HG02943 (cell line): ENCODE data around the gene DYNLT4.
"Not testable (repeated sequence)": the region's sequence is repeated elsewhere in the genome, so short reads cannot be mapped to it uniquely, and the experiment has no call there.

Experiments used
- ATAC-seq: cut with Tn5 transposase; IDR thresholded peaks from one replicate; pipeline ENCODE4 v1.9.1; 2021; ENCODE audit warnings: mild to moderate bottlenecking, low read depth, moderate library complexity; ENCODE audit not compliant: unreplicated experiment

DYNLT4 gene

DNA sequence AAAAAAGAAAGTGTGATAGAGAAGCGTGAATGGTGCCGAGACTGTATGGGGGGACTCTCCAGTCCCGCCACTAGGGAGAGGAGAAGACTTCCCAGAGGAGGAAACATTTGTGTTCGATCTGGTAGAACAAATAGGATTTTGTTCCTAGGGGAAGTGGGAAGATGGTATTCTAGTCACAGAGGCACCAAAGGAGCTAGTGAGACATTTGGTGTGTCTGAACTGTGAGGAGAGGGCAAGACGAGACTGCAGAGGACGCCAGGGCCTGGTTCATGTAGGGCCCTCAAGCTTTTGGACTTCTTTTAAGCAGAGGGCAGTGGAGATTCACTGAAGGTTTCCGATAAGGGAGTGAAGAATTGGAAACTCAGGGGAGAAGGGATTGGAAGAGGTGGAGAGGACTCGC, 4.1 kb upstream of the DYNLT4 start:
- no peak for ATAC-seq

DNA sequence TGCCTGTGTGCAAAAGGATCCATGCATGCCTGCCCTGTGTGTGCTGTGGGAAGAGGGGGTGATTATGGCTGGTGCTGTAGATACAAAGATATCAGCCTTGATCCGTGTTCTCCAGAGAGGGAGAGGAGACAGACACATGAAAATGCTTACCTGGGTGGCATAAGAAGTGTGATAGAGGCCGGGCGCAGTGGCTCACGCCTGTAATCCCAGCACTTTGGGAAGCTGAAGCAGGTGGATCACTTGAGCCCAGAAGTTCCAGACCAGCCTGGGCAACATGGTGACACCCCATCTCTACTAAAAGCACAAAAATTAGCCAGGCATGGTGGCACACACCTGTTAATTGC, 3.6 kb upstream of the DYNLT4 start:
- ATAC-seq, result not testable (repeated sequence)

DNA sequence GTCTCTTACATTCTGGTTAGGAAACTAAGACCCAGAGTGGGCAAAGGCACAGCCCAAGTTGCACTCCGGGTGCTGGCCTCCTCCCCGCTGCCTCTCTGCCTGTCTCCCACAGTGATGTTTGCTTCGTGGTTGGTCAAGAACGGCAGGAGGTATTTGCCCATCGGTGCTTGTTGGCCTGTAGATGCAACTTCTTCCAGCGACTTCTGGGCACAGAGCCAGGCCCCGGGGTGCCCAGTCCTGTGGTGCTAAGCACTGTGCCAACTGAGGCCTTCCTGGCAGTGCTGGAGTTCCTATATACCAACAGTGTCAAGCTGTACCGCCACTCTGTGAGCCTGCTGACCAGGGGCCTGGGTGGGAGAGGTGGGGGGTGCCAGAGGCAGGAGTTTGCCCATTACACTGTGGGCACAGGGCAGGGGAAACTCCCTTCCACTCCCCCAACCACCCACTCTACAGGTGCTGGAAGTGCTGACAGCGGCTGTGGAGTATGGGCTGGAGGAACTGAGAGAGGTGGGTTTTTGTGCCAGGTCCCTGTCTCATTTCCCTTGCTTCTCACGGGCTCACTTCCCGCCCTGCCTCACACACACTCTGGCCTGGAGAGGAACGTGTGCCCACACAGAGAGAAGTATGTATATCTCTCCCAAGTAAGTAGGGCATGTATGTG, 3.1 kb upstream of the DYNLT4 start:
- no peak for ATAC-seq

DNA sequence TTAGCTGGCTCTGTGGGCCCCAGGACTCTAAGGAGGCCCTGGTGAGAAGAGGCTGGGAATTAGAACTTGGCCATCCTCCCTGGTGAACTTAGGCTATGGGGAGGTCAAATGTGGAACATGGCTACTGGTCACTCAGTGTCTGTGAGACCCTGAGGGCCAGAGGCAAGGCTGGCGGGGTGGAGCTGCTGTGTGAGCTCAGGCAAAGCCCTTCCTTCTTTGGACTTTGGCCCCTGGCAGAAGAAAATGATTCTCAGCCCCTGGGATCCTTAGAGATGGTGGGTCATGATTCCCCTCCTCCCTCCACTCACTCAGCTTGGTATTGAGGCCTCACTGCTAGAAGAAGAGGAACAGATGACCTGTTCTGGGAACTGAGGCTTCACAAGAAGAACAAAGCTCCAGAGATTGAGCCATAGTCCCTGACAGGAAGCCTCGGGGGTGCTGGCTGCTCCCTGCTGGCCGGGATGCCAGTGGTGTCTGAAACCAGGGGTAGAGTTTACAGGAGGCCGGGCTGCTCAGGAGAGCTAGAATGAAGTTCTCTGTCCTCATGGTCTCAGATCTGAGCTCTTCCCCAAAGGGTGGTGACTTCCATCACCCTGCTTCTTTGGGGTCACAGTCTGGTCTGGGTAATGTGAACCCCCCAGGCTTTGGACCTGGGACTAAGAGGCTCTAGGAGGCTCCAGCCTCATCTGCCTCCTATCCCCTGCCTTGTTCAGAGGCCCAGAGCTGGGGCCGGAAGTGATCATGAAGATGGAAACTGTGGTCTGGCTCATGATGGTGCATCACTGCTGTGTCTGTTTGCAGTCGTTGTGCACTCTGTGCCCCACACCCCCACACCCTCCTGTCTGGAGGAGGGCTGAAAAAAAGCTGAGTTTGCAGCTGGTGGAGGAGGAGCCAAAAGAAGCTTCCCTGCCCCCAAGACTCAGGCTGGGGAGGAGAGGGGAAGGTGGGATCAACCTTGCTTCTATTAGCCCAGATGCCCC, 2.1 kb upstream of the DYNLT4 start:
- ATAC-seq, result peak; percentile 46

DNA sequence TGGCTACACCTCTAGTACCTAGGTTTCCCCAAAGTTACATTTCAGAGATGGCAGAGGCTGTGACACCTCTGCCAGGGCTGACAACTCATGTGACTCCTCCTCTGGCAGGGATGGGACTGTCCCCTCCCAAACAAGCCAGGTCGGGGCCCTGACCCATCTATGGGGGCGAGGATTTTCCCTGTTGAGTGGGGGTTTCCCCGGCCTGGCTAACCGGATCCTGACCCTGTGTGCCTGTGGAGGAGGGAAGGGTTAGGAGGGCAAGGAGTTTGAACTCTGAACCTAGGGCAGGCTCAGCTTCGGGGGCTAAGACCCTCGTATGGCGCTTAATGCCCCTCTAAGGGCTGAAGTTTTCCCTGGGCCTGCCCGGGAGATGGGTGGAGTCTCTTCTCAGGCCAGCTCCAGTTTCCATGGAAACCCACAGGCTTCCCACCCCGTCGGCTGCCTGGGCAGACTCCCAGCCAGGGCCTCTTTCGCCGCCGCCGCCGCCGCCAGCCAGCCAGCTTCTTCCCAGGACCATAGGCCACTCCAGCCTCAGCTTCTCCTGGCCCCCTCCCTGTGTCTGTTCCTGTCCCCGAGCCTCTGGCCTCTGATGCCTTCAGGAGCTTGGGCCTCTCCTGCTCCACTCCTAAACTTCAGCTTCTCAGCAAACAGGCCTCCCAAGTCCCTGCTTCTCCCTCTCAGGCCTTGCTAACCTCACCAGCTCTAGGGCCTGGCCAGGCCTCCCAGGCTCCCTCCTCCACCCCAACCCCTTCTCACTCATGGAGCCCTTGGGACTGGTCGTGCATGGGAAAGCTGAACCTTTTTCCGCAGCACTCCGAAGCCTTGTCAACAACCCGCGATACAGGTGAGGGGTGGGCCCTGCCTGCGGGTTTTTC, 1.1 kb upstream of the DYNLT4 start, which contains the start of gene BTBD19:
BTBD19 (plus strand) TSS at position 461 of the 875 bp plus-strand sequence; CDS start at position 759, 298 bp downstream.
- peak; percentile 14 for ATAC-seq

DNA sequence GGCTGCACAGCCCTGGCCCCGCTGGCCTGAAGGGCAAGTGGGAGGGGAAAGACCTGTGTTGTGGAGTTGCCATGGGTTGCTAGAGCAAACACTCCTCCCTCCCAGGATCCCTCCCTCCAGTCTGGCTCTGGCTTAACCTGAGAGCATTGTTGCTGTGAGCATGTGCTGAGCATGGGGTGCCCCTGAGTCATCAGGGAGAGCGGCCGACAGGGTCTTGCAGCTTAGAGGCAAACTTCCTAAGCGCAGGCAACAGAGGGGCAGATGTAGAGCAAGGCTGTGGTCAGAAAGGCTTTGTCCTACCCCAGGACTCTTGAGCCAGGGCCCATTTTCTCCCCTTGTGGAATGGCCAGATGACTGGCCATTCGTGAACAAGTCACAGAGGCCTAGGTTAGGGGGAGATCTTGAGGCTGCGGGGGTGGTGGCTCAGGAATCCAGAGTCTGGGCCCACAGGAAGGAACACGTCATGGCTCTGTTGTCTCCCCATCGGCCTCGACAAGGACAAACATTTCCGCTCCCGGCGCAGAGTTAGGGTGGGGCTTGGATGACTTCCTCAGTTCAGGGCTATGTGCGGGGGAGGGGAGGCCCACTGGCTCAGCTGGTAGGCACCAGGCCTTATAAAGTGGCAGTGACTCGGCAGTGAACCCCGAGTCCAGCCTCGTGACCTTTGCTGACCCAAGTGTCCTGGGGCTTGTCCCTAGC, 362 bp upstream of the DYNLT4 start:
- peak; percentile 36 for ATAC-seq

DNA sequence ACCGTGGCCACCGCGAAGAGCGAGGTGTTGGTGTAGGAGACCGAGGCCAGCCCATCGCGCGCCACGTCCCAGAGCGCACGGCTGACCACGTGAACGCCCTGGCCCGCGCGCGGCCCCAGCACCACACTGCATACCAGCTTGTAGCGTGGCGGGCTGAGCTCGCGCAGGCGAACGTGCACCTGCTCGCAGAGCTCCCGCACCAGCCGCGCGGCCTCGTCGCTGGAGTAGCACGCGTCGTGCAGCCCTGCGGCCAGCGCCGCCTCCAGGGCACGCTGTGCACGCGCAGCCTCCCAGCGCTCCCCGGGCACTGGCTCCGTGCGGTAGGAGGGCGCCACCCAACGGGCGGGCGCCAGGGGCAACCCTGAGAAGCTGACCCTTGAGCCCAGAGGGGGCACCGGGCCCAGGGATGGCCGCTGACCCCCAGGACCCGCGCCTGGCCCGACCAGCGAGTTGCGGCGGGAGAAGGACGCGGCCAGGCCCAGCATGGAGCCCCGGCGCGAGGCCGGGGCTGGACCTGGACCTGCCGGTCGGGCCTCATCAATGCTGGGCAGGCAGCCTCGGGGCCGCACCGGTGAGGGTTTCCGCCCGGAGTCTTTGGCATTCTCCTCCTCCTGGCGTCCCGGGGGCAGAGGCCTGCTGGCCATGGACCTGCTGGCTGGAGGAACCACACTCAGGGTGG, 987 bp downstream of the DYNLT4 start:
- no peak for ATAC-seq

DNA sequence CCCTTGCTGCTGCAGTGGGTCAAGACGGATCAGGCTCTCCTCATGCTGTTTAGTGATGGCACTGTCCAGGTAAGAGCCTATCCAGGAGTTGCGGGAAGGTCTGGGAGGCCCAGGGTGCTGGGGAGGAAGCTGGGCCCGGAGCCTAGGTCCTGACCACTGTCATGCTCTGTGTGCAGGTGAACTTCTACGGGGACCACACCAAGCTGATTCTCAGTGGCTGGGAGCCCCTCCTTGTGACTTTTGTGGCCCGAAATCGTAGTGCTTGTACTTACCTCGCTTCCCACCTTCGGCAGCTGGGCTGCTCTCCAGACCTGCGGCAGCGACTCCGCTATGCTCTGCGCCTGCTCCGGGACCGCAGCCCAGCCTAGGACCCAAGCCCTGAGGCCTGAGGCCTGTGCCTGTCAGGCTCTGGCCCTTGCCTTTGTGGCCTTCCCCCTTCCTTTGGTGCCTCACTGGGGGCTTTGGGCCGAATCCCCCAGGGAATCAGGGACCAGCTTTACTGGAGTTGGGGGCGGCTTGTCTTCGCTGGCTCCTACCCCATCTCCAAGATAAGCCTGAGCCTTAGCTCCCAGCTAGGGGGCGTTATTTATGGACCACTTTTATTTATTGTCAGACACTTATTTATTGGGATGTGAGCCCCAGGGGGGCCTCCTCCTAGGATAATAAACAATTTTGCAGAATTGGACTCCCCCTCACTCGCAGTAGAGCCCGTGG, 1.7 kb downstream of the DYNLT4 start:
- ATAC-seq, result no peak

DNA sequence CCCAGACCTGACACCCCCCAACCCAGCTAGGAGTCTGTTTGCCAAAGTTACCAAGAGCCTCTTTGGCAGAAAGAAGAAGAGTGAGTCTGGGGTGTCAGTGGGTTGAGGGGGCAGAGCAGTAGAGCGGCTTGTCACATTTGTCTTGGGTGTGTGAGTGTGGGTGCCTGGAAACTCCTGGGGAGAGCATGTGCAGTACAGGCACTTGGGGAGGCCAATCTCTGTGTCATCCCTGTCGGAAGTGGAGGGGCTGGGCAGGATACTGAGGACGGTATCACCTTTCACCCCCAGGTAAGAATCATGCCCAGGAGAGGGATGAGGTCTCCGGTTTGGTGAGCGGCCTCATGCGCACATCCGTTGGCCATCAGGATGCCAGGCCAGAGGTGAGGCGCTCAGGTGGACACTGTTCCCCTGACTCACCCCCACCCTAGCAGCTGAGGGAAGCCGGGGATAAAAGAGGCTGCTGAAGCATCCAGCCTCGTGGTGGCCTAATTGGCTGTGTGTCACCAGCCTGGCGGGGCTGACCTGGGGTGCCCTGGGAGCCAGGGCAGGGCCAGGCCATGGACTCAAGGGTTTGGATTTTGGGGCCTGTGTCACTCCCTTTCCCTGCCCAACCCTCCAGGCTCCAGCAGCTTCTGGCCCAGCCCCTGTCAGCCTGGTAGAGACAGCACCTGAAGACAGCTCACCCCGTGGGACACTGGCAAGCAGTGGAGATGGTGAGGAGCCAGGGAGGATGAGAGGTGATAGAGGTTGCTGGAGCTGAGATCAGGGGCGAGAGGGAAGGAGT, 3.6 kb downstream of the DYNLT4 start:
- no peak for ATAC-seq

DNA sequence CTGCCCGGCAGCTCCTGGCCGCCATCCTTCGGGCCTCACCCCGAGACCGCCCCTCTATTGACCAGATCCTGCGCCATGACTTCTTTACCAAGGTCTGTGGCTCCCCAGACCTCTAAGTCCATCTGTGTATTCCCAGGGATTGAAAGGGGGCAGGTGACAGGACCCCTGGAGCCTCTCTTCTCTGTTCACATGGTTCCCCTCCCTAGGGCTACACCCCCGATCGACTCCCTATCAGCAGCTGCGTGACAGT, 4.2 kb downstream of the DYNLT4 start:
- ATAC-seq, result no peak

DNA sequence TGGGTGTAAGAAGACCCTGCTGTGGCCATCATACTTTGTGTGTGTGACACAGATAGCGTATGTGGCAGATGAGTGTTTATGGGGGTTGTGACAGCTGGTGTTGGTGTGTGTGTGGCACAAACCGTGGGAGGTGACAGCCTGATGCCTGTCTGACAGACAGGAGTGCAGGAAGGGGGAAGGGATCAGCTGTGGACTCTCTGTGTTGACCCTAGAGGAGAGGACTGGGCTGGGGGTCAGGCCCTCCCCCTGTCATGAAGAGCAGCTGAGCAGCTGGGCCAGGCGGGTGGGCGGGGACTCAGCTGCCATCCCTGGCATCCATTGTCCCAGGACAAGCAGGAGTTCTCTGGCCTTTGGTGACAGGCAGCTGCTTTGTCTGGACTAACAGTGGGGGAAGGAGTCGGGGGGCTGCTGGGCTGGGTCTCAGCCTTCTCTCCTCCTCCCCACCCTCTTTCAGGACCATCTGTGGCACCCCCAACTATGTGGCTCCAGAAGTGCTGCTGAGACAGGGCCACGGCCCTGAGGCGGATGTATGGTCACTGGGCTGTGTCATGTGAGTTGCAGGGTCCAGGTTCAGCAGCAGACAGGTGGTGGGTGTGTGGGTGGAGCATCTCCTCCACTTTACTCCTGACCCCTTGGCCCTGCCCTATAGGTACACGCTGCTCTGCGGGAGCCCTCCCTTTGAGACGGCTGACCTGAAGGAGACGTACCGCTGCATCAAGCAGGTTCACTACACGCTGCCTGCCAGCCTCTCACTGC, 4.7 kb downstream of the DYNLT4 start:
- no peak for ATAC-seq

DNA sequence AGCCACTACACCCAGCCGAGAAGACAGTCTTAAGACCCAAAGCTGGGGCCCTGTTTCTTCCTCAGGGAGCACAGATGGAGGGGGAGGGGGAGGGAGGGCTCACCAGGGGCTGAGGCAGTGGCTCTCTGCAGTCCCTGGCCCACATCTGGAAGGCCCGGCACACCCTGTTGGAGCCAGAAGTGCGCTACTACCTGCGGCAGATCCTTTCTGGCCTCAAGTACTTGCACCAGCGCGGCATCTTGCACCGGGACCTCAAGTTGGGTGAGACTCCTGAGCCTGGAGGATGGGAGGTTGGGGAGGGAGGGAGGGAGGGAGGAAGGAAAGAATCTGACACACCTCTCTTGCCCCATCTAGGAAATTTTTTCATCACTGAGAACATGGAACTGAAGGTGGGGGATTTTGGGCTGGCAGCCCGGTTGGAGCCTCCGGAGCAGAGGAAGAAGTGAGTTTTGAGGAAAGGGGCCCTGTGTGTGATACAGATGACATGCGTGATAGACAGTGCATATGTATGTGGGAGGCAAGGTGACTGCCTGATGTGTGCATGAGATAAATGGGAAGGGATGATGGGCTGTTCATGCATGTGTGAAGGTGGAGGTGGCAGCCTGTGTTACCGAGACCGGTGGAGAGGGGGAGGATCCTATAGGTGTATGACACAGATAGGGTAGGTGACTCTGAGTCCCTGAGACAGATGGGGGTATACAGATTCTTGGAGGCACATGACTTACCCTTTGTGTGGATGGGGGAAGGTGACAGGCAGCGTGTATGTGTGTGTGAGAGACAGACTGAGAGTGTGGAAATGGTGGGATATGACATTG, 5.5 kb downstream of the DYNLT4 start:
- ATAC-seq, result no peak

DNA sequence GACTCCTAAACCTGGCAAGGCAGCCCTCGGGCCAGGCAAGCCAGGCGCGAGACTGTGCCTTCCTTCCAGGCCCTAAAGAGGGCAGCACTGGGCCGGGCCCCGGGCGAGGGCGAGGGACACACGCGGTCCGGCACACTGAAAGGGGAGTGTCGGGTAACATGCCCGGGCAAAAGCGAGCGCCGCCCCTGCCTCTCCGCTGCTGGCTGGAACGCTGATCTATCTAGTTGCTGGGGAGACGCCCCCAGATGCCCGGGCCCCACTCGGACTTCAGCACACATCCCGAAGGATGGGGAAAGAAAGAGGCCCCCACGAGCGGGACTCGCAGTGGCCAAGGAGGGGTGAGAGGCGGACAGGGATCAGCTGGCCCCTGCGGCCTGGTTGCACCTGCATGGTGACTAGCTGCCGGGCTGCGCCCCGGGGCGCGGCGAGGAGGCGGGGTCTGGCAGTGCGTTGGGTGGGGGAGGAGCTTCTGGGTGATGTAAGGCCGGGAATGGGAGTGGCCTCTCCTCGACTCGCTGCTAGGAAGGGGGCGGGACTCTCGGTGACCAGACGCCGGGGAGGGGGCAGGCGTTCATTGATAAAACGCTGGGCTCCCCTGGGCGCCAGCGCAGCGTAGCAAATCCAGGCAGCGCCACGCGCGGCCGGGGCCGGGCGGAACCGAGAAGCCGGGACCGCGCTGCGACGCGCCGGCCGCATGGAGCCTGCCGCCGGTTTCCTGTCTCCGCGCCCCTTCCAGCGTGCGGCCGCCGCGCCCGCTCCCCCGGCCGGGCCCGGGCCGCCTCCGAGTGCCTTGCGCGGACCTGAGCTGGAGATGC, 7.2 kb downstream of the DYNLT4 start, which contains the start of gene PLK3:
PLK3 (plus strand) TSS at position 608 of the 815 bp plus-strand sequence; CDS start at position 695, 87 bp downstream.
- ATAC-seq, result peak; percentile 72

DNA sequence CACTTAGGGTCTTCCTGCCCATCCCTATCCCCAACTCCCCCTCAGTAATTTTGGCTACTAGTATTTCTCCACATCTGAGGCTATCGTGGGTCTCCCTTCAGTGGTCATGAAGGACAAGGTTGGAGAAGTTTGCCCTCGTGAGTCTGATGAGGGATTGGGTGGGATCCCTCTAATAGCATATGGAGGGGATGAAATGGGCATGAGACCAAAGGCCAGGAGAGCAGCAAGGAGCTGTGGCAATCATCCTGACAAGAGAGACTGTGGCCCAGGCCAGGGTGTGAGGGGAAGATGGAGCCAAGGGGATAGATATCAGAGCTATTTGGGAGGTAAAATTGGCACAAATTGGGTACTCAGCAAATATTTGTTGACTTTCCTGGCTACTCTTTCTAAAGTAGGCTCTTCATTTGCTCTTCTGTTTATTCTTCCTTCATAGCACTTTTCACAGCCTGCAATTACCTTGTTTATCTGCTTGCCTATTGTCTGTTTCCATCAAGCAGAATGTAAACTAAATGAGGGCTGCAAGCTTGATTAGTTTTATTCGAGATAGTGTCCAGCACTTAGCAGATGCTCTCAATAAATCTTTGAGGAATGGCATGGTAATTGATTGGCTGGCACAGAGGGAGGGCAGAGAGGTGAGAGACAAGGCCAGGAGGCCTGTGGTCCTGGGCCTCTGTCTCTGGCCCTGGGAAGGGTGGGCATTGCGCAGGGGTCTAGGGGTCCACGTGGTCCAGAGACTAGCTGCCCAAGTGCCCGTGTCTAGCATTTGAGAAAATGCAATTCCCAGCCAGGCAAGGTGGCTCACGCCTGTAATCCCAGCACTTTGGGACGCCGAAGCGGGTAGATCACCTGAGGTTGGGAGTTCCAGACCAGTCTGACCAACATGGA, 8.4 kb downstream of the DYNLT4 start:
- no peak for ATAC-seq

DNA sequence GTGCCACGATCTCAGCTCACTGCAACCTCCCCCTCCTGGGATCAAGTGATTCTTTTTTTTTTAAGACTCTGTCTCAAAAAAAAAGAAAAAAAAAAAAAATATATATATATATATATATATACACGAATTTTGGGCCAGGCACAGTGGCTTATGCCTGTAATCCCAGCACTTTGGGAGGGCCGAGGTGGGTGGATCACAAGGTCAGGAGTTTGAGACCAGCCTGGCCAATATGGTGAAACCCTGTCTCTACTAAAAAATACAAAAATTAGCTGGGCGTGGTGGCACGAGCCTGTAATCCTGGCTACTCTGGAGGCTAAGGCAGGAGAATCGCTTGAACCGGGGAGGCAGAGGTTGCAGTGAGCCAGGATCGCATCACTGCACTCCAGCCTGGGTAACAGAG, 9.3 kb downstream of the DYNLT4 start:
- ATAC-seq, result not testable (repeated sequence)
